ENCODE results near the gene LRGUK.
"Not testable (repeated sequence)": the region's sequence is repeated elsewhere in the genome, so short reads cannot be mapped to it uniquely, and the experiment has no call there.

LRGUK gene

GRCh38 chr7:134126966-134127848 lies at the start of gene LRGUK:
Gene LRGUK, plus strand, starts transcription at chr7:134127340. Its CDS starts 28 bp downstream, at chr7:134127368.
- DNase-seq (ENCODE audit: low read depth), result no peak

- DNase-seq (ENCODE audit: low read depth), result not testable (repeated sequence)
Observed at GRCh38 chr7:134077560-134077959, 49.6 kb upstream of the LRGUK start.

GRCh38 chr7:134078991-134079390 lies 48.1 kb upstream of the LRGUK start:
- DNase-seq (ENCODE audit: low read depth), result no peak

GRCh38 chr7:134081695-134082094 lies 45.4 kb upstream of the LRGUK start:
- DNase-seq (ENCODE audit: low read depth), result no peak

- no peak for DNase-seq (ENCODE audit: low read depth)
Observed at GRCh38 chr7:134083766-134084487, 43.2 kb upstream of the LRGUK start.

- DNase-seq (ENCODE audit: low read depth), result no peak
Observed at GRCh38 chr7:134084488-134085144, 42.5 kb upstream of the LRGUK start.

GRCh38 chr7:134085311-134085710 lies 41.8 kb upstream of the LRGUK start:
- no peak for DNase-seq (ENCODE audit: low read depth)

DNA sequence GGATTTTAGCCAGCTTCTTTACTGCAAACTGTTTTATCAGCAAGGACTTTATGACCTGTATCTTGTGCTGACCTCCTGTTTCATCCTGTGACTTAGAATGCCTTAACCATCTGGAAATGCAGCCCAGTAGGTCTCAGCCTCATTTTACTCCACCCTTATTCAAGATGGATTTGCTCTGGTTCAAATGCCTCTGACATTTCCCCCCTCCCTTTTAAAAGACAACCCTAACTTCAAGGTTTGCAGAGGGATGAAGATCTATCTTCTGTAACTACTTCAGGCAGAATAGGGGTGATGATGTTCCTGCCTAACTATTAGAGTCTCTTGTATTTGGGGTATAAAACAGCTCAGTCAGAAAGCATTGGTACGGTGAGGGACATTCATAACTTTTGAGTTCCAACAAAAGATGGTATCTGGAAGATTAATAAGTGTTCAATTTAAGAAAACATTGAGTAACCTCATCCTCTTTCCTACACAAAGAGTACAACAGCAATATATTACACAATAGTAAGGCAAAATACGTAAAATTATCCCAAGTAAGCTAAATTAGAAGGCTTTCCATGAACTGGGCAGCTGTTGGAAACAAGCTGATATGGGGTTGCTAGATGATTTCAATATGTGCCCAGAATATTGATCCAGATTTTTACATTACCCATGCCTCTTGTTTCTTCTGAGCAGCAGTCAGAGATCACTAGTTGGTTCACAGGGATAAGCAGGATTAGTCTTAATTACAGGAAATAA lies 40.0 kb upstream of the LRGUK start:
- no peak for DNase-seq (ENCODE audit: low read depth)

GRCh38 chr7:134088199-134088598 lies 38.9 kb upstream of the LRGUK start:
- no peak for DNase-seq (ENCODE audit: low read depth)

- no peak for DNase-seq (ENCODE audit: low read depth)
Observed at GRCh38 chr7:134089446-134089845, 37.7 kb upstream of the LRGUK start.

DNA sequence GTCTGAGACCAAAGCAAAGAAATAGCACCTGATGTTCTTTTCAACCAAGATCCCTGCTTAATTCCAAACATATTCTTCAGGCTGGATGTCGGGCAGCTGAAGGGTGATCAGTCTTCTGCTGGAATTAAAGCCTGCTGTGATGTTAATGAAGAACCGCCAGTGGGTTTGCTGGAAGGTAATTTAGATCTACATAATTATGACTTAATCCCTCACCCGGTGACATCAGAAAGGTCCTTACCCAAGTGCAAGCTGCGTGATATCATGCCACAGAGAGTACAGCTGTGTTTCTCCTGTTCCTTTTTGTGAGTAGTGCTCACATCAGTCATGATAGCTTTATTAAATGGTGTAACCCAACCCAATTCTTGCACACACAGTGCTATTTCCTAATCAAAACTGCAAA lies 29.1 kb upstream of the LRGUK start:
- no peak for DNase-seq (ENCODE audit: low read depth)

GRCh38 chr7:134101716-134102115 lies 25.4 kb upstream of the LRGUK start:
- no peak for DNase-seq (ENCODE audit: low read depth)

DNA sequence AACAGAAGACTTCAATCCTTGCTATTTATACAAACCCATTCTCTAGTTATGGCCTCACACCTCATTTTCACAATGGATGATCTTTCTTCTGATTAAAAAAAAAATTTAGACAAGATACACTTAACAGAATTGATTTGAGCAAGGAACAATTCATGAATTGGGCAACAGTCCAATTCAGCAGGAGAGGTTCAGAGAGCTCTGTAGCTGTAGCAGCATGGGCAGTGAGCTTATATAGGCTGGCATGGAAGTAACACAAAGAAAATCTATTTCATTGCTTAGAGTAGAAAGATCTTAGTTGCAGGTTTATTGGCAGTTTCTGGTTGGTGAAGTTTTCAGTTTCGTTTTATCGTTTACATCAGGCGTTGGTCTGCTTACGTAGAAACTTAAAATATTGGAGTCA lies 23.0 kb upstream of the LRGUK start:
- no peak for DNase-seq (ENCODE audit: low read depth)

DNA sequence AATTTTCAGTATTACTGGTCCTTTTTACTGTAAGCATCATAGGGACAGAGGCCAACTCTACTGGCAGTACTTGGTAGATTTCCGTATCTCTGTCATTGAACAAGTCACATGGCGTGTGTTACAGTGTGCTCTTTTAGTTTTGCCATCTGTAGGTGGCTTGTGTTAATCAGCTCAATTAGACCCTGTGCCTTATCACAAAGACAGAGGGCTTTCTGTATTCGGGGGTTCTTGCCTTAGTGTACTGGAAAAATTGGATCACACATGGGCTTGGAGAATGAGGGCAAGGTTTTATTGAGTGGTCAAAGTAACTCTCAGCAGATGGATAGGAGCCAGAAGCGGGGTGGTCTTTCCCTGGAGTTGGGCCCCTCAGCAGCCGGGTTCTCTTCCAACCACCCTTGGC lies 21.3 kb upstream of the LRGUK start:
- no peak for DNase-seq (ENCODE audit: low read depth)

DNA sequence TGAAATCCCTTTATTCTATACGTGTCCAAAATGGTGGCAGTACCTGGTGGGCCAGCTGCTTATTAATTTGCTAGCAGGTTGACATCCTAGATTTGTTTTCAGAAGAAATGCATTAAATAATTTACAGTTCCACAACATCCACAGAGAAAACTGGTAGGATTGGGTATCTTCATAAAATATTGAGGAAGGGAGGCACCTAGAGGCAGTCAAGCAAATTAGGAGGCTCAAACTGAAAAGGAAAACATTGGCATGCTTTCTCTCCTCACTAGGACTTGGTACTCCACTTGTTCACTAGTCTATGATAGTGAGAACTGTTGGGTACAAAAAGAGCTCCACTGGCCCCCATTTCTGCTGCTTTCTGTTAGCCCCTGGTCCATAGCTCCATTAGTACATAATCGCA lies 18.3 kb upstream of the LRGUK start:
- DNase-seq (ENCODE audit: low read depth), result no peak

- no peak for DNase-seq (ENCODE audit: low read depth)
Observed at GRCh38 chr7:134113655-134114054, 13.5 kb upstream of the LRGUK start.

DNA sequence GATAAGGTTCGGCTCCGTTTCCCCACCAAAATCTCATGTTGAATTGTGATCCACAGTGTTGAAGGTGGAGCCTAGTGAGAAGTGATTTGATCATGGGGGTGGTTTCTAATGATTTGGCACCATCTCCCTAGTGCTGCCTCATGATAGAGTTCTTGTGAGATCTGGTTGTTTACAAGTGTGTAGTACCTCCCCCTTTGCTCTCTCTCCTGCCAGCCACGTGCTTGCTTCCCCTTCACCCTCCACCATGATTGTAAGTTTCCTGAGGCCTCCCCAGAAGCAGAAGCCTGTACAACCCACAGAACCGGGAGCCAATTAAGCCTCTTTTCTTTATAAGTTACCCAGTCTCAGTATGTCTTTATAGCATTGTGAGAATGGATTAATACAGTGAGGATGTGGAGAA lies 12.1 kb upstream of the LRGUK start:
- no peak for DNase-seq (ENCODE audit: low read depth)

- no peak for DNase-seq (ENCODE audit: low read depth)
Observed at GRCh38 chr7:134120405-134120804, 6.7 kb upstream of the LRGUK start.

DNA sequence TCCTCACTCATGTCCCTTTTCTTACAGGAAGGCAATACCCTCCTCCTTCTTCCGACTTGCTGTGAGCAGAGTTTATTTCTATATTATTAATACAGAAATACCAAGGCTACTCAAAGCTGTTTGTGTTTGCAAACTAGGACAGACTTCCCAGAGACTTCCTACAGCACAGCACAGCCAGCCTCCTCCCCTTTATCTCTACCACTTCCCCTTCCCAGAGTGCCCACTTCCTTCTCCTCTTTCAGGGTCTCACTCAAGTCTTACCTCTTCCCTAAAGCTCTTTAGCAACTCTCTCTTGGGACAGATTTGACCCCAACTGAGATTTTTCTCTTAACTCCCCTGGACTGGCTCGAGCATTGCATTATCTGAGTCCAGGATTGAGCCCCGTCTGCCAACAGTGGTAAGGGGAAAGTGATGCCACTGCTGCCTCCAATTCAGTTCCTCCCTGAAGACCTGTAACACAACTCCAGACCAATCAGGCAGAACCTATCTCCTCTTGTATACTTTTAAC lies 5.5 kb upstream of the LRGUK start:
- DNase-seq (ENCODE audit: low read depth), result no peak

- DNase-seq (ENCODE audit: low read depth), result no peak
Observed at GRCh38 chr7:134122980-134123379, 4.2 kb upstream of the LRGUK start.

DNA sequence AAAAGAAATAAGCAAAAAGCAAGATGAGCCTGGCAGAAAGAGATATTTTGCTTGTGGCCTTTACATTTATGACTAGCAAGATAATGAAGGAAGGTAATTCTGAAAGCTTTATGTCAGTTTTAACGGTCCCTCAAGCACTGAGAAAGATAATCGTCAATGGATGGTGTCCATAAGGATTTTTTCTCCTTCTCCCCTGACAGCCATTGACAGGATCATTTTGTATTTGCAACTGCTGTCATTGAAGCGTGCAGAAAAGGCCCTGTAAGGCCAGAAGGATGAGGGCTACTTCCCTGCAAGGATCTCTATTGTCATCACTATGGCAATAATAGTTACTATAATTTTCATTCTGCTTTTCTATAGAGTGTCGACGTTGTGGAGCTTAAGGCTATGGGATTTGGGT lies 994 bp upstream of the LRGUK start:
- DNase-seq (ENCODE audit: low read depth), result no peak

DNA sequence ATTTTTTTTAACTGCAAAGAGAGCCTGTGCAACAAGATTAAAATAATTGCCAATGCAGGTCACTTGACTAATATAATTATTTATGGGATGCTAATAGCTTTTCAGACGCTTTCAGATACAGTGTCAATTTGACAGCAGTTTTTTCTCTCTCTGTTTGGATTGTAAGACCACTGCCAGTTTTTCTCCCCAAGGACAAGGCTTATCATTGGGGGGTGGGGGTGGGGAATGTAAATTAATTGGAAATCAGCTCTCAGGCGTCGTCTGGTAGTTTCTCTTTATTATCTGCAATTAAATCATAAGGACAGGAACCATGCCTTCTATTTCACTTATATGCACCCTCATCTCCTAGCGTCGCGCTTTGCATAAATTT lies 559 bp upstream of the LRGUK start:
- DNase-seq (ENCODE audit: low read depth), result no peak

All from CMK (cell line).